OCI-LY7 (cell line): ENCODE results near the gene RTP5. TPM values are rescaled to one million over a fixed set of nuclear protein-coding genes. Genes with fewer than 3 reads are reported as not detected.

ENCODE experiments used
- BruUV-seq: library from RNA; stranded (reverse); fragments of 400-500 nt; replicated peaks from 2 replicates; lab custom pipeline; 2021; lab: Mats Ljungman, UMichigan
- CTCF ChIA-PET: fragments of 300-600 bp; sonication (Branson Sonifier 250); formaldehyde crosslinking; loops from one replicate; lab custom pipeline; 2022; ENCODE audit warnings: antibody characterized with exemption; ENCODE audit not compliant: unreplicated experiment; lab: Charles Lee
- POLR2A ChIA-PET: fragments of 300-600 bp; sonication (Branson Sonifier 250); formaldehyde crosslinking; loops from one replicate; lab custom pipeline; 2022; ENCODE audit warnings: antibody characterized with exemption; lab: Charles Lee
- DNase-seq: peaks from one replicate; pipeline ENCODE4 v3.0.0-alpha.2; 2015; ENCODE audit warnings: low spot score
- H2AFZ ChIP-seq: fragments of 200-600 bp; sonication (generic), shearing (Covaris generic); 2 replicates; pipeline ENCODE4 v1.6.1; 2014; ENCODE audit warnings: mild to moderate bottlenecking, antibody characterized with exemption, low read length, moderate library complexity
- H3K27ac ChIP-seq: fragments of 200-600 bp; sonication (generic); 2 replicates; pipeline ENCODE4 v1.5.1; 2014; ENCODE audit warnings: mixed run types, low read depth, mild to moderate bottlenecking, moderate library complexity, low read length, inconsistent platforms; ENCODE audit not compliant: poor library complexity, severe bottlenecking
- H3K36me3 ChIP-seq: fragments of 200-600 bp; sonication (generic); 2 replicates; pipeline ENCODE4 v1.6.1; 2014; ENCODE audit warnings: mild to moderate bottlenecking, antibody characterized with exemption, low read length, moderate library complexity, mixed read lengths; ENCODE audit not compliant: insufficient read depth
- H3K4me1 ChIP-seq: fragments of 200-600 bp; sonication (generic); 2 replicates; pipeline ENCODE4 v1.5.1; 2014; ENCODE audit warnings: mild to moderate bottlenecking, low read length; ENCODE audit not compliant: insufficient read depth, poor library complexity, severe bottlenecking
- H3K4me2 ChIP-seq: fragments of 200-600 bp; sonication (generic); 2 replicates; pipeline ENCODE4 v1.6.1; 2014; ENCODE audit warnings: mild to moderate bottlenecking, low read length
- H3K4me3 ChIP-seq: fragments of 200-600 bp; sonication (generic); 2 replicates; pipeline ENCODE4 v1.5.1; 2014; ENCODE audit warnings: mild to moderate bottlenecking, low read depth, low read length; ENCODE audit not compliant: poor library complexity, severe bottlenecking
- H3K79me2 ChIP-seq: fragments of 200-600 bp; sonication (generic); 2 replicates; pipeline ENCODE4 v1.6.1; 2016; ENCODE audit warnings: low read depth, mild to moderate bottlenecking, low read length, moderate library complexity, mixed read lengths; ENCODE audit not compliant: insufficient read depth
- H3K9me2 ChIP-seq: fragments of 200-600 bp; sonication (generic); 2 replicates; pipeline ENCODE4 v1.6.1; 2016; ENCODE audit warnings: mild to moderate bottlenecking, low read length, mixed read lengths; ENCODE audit not compliant: insufficient read depth
- H3K9me3 ChIP-seq: fragments of 200-600 bp; sonication (generic); 2 replicates; pipeline ENCODE4 v1.6.1; 2014; ENCODE audit warnings: mild to moderate bottlenecking, mixed run types, low read length, mixed read lengths
- H4K20me1 ChIP-seq: fragments of 200-600 bp; sonication (generic); 2 replicates; pipeline ENCODE4 v1.6.1; 2014; ENCODE audit warnings: mild to moderate bottlenecking, antibody characterized with exemption, low read length, moderate library complexity, mixed read lengths; ENCODE audit not compliant: insufficient read depth
- EZH2phosphoT487 ChIP-seq: fragments of 200-600 bp; sonication (generic); IDR thresholded peaks from 2 replicates; pipeline ENCODE4 v1.6.1; 2018; ENCODE audit warnings: low read depth, borderline replicate concordance, mild to moderate bottlenecking, mixed run types, antibody characterized with exemption, low read length, moderate library complexity, mixed read lengths
- intact Hi-C: fragments of 100-400 bp; cut with micrococcal nuclease; formaldehyde crosslinking; loops from one replicate; pipeline ENCODE4 v1.10.0; 2022; ENCODE audit not compliant: unreplicated experiment
- total RNA-seq, 2 experiments: library from RNA; depleted of rRNA in 1 of 2; stranded (reverse); fragments of >200 nt in 1 of 2; shearing (Covaris generic) in 1 of 2; gene quantifications; 2 replicates each; pipeline ENCODE4 v1.2.3, GENCODE V29; 2014 to 2022
- TF ChIP-seq, protein P1 (sequence below): fragments of 200-600 bp; sonication (generic); conservative IDR thresholded peaks from 2 replicates; pipeline ENCODE4 v1.5.1; 2014; ENCODE audit warnings: mild to moderate bottlenecking, antibody characterized with exemption, low read length, moderate library complexity, mixed read lengths

Gene RTP5
- total RNA-seq, 2 experiments from 2014 or later, result not detected

- H2AFZ ChIP-seq, result no peak overlapping the region
- ChIA-PET POLR2A (no interaction called here), CTCF (no interaction called here)
- intact Hi-C loops, result no loop called here
- H3K4me2 ChIP-seq, result no peak overlapping the region
- H3K9me3 ChIP-seq, result no peaks in the 10 kb centered on the region
- no peaks in the 10 kb centered on the region for H3K79me2 ChIP-seq
- H3K9me2 ChIP-seq, result no peaks in the 10 kb centered on the region
- peaks cover 14% of the 10 kb centered on the region for H3K4me1 ChIP-seq
- H3K36me3 ChIP-seq, result no peaks in the 10 kb centered on the region
- no peak for DNase-seq
- no TSS peak for BruUV-seq
- TF ChIP-seq, protein P1, sequence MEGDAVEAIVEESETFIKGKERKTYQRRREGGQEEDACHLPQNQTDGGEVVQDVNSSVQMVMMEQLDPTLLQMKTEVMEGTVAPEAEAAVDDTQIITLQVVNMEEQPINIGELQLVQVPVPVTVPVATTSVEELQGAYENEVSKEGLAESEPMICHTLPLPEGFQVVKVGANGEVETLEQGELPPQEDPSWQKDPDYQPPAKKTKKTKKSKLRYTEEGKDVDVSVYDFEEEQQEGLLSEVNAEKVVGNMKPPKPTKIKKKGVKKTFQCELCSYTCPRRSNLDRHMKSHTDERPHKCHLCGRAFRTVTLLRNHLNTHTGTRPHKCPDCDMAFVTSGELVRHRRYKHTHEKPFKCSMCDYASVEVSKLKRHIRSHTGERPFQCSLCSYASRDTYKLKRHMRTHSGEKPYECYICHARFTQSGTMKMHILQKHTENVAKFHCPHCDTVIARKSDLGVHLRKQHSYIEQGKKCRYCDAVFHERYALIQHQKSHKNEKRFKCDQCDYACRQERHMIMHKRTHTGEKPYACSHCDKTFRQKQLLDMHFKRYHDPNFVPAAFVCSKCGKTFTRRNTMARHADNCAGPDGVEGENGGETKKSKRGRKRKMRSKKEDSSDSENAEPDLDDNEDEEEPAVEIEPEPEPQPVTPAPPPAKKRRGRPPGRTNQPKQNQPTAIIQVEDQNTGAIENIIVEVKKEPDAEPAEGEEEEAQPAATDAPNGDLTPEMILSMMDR, result no peak
- TF ChIP-seq EZH2phosphoT487, result no peak
- no peak overlapping the region for H3K4me3 ChIP-seq
- no peaks in the 10 kb centered on the region for H4K20me1 ChIP-seq
- no peak overlapping the region for H3K27ac ChIP-seq
Measured at GRCh38 chr2:241857572-241858121, 11.9 kb upstream of the RTP5 start.

- Histone ChIP-seq H3K9me2 (no peaks in the 10 kb centered on the region), H2AFZ (peak within 1 kb of the TSS; percentile 62; the same call in 1 of the 2 replicates), H3K4me3 (no peak within 1 kb of the TSS), H3K79me2 (no peaks in the 10 kb centered on the region), H3K27ac (no peak within 1 kb of the TSS), H3K4me2 (peak within 1 kb of the TSS; percentile 57), H3K4me1 (peaks cover 14% of the 10 kb centered on the region), H3K36me3 (no peaks in the 10 kb centered on the region), H4K20me1 (no peaks in the 10 kb centered on the region), H3K9me3 (no peaks in the 10 kb centered on the region)
- TF ChIP-seq, protein P1, result no peak
- TF ChIP-seq EZH2phosphoT487, result no peak
- intact Hi-C loops, result no loop called here
- no TSS peak for BruUV-seq
- CTCF ChIA-PET, result no interaction called here
- DNase-seq, result no peak
- POLR2A ChIA-PET, result no interaction called here
Measured at GRCh38 chr2:241858206-241859016, 11.1 kb upstream of the RTP5 start, which contains the start of gene PDCD1. Gene PDCD1, minus strand, starts transcription at chr2:241858894. Its CDS starts 56 bp downstream, at chr2:241858838.

GRCh38 chr2:241859017-241859435 lies 10.5 kb upstream of the RTP5 start:
- Histone ChIP-seq H3K4me3 (no peak overlapping the region), H3K4me2 (peak overlapping the region; percentile 57; the same call in 1 of the 2 replicates), H3K9me3 (peaks cover under 1% of the 10 kb centered on the region; the same call in 1 of the 2 replicates), H3K9me2 (no peaks in the 10 kb centered on the region), H3K36me3 (no peaks in the 10 kb centered on the region), H3K27ac (no peak overlapping the region), H3K4me1 (peaks cover 14% of the 10 kb centered on the region), H4K20me1 (no peaks in the 10 kb centered on the region), H2AFZ (peak overlapping the region; percentile 8; the same call in 1 of the 2 replicates), H3K79me2 (no peaks in the 10 kb centered on the region)
- no peak for TF ChIP-seq EZH2phosphoT487
- TF ChIP-seq, protein P1, result no peak
- CTCF ChIA-PET, result no interaction called here
- intact Hi-C loops, result no loop called here
- DNase-seq, result no peak
- no TSS peak for BruUV-seq
- POLR2A ChIA-PET, result no interaction called here
